T-helper 1 cell (primary cell): ENCODE data around the gene RIPPLY3.
"Not testable (repeated sequence)": the region's sequence is repeated elsewhere in the genome, so short reads cannot be mapped to it uniquely, and the experiment has no call there.

Experiments used
- DNase-seq, 5 donors: peaks; one replicate each; pipeline ENCODE4 v3.0.0-alpha.2; 2012 to 2020

Gene RIPPLY3

GRCh38 chr21:36981977-36982700, 24.4 kb upstream of the RIPPLY3 start:
- DNase-seq = no peak

DNA sequence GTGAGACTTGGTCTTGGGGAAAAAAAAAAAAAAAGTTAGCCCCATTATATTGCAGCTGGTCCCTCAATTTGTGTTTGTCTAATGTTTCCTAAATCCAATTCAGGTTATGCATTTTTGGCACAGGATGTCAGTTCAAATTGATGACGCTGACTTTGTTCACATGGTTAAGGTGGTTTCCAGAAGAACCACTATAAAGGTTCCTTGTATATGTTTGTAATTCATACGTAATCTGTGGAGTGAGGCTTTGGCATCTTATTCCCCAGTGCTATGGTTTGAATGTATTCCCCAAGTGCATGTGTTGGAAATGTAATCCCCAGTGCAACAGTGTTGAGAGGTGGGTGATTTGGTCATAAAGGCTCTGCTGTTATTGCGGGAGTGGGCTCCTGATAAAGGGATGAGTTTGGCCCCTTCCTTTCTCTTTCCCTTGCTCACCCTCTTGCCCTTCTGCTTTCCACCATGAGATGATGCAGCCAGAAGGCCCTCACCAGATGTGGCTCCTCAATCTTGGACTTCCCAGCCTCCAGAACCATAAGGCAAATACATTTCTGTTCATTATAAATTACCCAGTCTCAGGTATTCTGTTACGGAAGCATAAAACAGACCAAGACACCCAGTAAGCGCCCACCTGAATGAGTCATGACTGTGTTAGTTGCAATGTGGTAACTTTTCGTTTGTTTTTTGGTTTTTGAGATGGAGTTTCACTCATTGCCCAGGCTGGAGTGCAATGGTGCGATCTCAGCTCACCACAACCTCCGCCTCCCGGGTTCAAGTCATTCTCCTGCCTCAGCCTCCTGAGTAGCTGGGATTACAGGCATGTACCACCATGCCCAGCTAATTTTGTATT, 20.5 kb upstream of the RIPPLY3 start:
- peak in 1 of 5 donors; percentile 30 for DNase-seq

- no peak for DNase-seq
These were observed 18.7 kb upstream of the RIPPLY3 start for GRCh38 chr21:36987845-36988244.

DNA sequence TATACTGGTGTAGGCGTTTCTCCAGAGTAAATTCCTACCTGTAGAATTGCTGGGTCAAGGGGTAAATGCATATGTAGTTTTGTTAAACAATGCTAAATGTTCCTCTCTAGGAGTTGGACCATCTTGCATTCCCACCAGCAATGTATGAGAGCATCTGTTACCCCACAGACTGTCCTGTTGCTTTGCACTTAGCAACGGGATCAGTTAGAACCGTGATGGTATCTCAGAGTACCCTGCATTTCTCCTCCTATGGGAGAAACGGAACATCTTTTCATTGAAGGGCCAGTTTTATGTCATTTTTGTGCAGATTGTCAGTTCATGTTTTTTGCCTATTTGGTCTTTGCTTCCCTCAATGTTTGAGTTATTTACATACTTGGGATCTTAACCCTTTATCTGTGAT, 18.0 kb upstream of the RIPPLY3 start:
- DNase-seq = no peak

GRCh38 chr21:36989199-36989698, 17.3 kb upstream of the RIPPLY3 start:
- DNase-seq = peak in 1 of 5 donors; percentile 27

DNA sequence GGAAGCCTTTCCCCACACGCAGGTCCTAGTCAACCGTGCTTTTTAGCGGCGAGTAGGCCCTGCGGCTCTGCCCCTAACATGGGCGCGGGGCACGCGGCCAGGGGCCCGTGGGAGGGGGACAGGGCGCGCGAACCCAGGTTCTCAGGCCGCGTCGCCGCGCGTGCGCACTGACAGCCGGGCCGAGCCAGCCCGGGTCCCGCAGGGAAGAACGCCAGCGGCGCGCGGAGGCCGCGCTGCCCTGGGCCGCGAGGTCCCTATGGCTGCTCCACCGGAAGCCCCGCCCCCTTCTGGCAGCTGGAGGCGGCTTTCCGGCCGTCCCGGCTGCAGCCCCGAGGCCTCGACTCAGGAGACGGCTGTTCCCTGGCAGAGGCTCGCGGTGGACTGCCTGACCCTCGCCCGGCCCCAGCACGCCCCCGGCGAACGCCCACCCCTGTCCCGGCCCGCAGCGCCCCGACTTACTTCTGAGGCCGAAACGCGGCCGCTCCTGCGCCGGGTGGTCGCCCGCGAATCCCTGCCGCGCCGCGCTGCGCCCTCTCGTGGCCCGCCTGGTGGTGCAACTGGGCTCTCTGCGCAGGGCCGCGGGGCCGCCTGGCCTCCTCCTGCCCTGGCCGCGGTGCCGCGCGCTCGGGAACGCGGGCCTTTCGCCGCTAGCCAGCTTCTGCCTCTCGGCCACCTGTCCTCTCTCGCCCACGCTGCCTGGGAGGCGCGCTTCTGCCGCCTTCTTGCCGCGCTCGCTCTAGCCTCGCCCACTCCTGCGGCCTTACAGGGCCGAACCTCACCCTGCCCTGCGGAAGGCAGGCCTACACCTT, 16.6 kb upstream of the RIPPLY3 start:
- peak; percentile 67 to 95 (median 77) for DNase-seq

GRCh38 chr21:36990508-36991205, 15.8 kb upstream of the RIPPLY3 start:
- no peak for DNase-seq

DNA sequence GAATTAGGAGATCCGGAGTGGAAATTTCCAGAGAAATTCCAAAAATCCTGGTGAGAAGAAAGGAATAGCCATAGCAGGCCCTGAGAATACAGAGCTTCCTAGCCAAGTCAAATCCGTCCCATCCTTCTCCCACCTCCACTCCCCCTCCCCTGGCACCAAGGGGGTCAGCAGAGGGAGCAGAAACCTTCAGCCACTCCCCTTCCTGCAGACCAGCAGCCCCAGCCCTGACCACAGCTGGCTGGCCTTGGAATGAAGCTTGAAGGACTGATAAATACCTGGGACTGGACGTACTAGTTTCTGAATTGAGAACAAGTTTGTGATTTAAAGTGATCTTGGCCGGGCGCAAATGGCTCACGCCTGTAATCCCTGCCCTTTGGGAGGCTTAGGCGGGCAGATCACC, 13.8 kb upstream of the RIPPLY3 start:
- DNase-seq = no peak

DNA sequence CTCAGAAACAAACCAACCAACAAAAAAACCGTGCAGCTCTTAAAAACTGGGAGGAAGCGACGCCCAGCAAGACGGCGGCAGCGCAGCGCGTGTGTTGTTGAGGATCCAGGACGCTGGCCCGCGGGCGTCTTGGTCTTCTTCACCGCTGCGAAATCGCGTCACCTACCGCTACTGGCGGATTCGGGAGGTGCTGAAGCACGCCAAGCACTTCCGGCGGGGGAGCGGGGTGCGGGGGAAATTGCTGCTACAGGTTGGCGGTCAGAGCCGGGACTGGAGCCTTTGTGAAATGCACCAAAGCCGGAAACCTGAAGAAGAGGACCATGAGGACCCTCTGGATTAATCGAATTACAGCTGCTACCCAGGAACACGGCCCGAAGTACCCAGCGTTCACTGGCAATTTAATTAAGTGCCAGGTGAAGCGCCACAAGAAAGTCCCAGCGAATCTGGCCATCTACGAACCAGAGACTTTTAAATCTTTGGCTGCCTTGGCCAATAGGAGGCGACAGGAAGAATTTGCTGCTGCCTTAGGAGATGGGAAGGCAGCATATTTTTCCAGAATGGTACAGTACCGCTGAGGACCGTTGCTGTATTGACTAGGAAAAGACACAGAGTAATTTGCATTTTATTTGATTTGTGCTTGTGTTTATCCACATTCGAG, 11.9 kb upstream of the RIPPLY3 start:
- DNase-seq = peak in 3 of 5 donors; percentile 11 to 54 (median 18)

- DNase-seq = not testable (repeated sequence)
These were observed 11.2 kb upstream of the RIPPLY3 start for GRCh38 chr21:36995285-36995684.

DNA sequence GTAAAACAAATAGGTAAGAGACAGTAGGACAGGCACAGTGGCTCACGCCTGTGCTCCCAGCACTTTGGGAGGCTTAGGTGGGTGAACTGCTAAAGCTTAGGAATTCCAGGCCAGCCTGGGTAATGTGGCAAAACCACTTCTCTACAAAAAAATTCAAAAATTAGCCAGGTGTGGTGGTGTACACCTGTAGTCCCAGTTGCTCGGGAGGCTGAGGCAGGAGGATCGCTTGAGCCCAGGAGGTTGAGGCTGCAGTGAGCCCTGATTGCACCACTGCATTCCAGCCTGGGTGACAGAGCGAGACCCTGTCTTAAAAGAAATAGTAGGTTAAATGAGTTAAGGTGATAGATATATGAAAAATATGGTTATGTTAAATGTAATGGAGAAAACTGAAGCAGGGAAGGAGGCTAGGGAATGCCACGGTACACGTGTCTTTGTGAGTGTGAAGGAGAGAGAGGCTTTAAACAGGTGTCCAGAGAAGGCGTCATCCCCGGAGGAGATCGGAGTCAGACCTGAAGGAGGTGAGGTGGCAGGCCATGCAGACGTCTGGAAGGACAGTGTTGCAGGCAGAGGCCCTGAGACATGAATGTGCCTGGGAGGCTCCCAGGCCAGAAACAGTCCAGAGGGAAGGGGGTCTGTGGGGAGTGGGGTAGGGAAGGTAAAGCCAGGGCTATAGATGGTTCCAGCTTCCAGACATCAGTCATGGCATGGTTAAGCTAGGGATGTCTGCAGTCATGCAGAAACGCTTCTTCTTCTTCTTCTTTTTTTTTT, 7.2 kb upstream of the RIPPLY3 start:
- no peak for DNase-seq

DNA sequence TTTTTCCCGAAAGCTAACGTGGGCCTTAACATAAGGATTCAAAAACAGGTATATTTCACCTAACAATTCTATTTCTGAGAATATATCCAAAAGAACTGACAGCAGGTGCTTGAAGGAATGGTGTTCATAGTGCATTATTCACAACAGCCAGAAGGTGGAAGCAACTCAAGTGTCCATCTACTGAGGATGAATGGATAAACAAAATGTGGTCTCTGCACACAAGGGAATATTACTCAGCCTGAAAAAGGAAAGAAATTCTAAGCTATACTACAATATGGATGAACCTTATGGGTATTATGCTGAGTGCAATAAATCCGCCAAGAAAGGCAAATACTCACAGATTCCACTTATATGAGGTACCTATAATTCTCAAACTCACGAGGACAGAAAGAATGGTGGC, 6.1 kb upstream of the RIPPLY3 start:
- DNase-seq = no peak

DNA sequence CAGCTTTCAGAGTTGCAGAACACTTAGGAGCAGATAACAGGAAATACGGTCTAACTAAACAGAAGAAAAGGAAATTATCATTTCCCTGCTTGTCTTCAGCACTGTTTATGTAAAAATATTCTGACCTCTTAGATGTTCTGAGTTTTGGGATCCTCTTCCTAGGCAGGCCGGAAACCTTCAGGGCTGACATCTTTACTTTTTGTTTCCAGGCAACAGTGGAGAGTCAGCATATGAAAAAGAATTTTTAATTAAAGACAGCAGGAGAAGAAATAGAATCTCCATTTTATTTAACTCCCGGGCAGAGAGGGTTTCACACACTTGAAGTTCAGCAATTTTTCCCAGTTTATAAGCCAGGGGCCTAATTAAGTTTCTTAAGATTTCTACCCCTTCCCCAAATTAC, 5.1 kb upstream of the RIPPLY3 start:
- no peak for DNase-seq

DNA sequence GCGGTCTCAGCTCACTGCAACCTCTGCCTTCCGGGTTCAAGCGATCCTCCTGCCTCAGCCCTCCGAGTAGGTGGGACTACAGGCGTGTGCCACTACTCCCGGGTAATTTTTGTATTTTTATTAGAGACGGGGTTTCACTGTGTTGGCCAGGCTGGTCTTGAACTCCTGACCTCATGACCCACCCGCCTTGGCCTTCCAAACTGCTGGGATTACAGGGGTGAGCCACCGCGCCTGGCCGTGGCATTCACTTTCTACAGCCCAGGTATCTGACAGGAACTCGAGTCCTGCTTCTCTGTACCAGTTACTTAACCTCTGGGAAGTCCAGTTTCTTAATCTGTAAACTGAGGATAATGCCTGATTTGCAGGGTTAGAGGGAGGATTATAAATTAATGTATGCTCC, 3.7 kb upstream of the RIPPLY3 start:
- DNase-seq = not testable (repeated sequence)

DNA sequence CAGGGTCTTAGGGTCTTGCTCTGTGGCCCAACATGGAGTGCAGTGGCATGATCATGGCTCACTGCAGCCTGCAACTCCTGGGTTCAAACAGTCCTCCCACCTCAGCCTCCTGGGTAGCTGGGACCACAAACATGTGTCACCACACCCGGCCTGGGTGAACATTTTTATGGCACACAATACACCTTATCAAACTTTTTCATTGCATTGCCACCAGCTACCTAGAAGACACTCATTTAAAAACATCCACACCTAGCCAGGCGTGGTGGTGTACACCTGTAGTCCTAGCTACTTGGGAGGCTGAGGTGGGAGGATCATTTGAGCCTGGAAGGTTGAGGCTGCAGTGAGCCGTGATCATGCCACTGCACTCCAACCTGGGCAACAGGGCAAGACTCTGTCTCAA, 2.6 kb upstream of the RIPPLY3 start:
- not testable (repeated sequence) for DNase-seq

DNA sequence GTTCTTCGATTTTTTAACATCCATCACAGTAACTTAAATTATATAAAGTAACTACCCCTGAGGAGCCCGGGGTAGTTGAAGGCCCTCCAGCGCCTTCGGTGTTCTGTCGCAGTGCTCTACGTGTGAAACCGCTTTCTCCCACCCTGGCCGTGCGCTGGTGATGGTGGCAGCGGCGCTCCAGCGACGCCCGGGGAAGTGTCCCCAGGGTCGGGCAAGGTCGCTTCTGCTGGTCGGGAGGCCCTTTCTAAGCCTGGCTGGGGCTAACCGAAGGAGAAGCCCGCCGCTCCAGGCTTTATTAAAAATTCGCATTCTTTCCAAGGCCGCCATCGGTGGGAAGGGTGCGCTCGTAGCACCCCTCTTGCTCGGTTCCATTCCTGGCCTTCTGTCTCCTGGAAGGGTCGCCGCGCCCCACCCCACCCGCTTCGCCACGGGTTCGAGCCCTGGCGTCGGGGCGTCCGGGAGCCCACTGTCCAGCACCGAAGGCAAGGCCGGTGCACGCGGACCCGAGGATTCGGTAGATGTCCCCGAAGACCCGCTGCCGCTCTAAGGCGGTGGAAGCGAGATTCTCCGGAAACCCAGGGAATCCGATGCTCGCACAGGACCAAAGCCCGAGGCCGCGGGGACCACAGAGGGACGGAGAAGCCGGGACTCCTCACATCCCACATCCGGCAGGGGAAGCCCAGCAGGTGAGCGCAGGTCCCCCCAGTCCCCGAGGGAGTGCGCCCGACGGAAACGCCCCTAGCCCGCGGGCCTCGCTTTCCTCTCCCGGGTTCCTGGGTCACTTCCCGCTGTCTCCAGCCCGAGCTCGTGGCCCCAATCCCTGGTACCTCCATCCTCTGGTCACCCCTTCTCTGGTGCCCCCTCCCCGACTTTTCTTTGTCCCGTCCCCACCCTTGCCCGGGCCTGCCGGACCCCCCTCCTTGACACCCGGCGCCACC, 685 bp upstream of the RIPPLY3 start:
- DNase-seq = no peak

DNA sequence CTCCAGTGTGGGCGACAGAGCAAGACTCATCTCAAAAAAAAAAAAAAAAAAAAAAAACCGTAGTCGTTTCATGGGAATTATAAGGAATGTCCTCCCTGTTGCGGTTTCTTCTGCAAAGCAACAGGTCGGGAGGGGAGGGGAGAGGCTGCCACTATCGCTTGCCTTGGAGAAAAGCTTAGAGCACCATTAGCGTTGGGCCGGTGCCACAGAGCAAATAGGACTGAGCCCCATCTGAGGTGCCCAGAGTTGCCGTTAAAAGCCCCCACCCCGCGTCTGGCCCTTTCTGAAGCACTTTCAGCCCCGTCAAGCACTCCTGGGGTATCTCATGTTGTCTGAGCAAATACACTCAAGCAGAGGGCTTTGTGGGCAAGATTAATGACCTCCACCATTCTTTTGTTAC, 2.2 kb downstream of the RIPPLY3 start:
- DNase-seq = no peak

DNA sequence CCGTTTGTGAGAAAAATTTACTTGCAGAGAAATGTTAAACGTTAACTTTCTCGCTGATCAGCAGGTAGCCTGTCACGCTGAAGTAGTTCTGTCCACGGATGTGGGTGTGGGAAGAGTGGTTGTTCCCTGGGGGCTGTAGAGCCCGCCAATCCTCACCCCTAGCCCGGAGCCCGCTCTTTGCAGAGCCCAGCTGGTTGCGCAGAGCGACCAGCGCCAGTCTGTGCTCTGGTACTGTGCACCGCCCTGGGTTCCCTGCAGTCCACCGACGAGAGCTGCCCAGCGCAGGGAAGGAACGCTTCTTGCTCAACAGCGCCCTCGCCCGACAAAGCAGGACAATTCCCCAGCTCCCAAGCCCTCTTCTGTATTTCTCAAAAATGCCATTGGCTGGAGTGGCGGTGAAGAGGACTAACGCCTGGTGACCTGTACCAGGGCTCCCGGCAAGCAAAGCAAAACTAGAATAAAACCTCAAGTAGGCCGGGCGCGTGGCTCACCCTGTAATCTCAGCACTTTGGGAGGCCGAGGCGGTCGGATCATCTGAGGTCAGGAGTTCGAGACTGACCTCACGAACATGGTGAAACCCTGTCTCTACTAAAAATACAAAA, 3.3 kb downstream of the RIPPLY3 start:
- peak; percentile 49 to 76 (median 68) for DNase-seq

GRCh38 chr21:37017951-37018679, 11.6 kb downstream of the RIPPLY3 start:
- DNase-seq = no peak
